Esophagus (tissue), 2 donors: ENCODE measurements around the gene SLC16A4. TPM values are rescaled to one million over a fixed set of nuclear protein-coding genes. Genes with fewer than 3 reads are reported as not detected.
A peak's percentile ranks its signal among the peaks of the same experiment; 100 is the strongest.
"Not testable (repeated sequence)": the region's sequence is repeated elsewhere in the genome, so short reads cannot be mapped to it uniquely, and the experiment has no call there.

Experiments used
- H3K27ac ChIP-seq, 2 donors: one replicate each; pipeline ENCODE4 v1.5.1; 2013; ENCODE audit warnings: low read depth in 2 of 2, mild to moderate bottlenecking in 2 of 2, inconsistent platforms in 1 of 2, low read length in 1 of 2, moderate library complexity in 1 of 2
- H3K27me3 ChIP-seq, 2 donors: one replicate each; pipeline ENCODE4 v1.6.1; 2013; ENCODE audit warnings: low read length in 2 of 2, control low read depth in 1 of 2, mild to moderate bottlenecking in 1 of 2; ENCODE audit not compliant: insufficient read depth in 2 of 2, control insufficient read depth in 1 of 2
- H3K36me3 ChIP-seq, 2 donors: one replicate each; pipeline ENCODE4 v1.6.1; 2013; ENCODE audit warnings: low read length in 1 of 2; ENCODE audit not compliant: control insufficient read depth in 2 of 2, insufficient read depth in 2 of 2
- H3K4me1 ChIP-seq, 2 donors: one replicate each; pipeline ENCODE4 v1.6.1; 2013; ENCODE audit warnings: low read length in 1 of 2; ENCODE audit not compliant: control insufficient read depth in 2 of 2, insufficient read depth in 2 of 2
- H3K4me3 ChIP-seq, 2 donors: one replicate each; pipeline ENCODE4 v1.5.1; 2013; ENCODE audit warnings: low read length in 2 of 2, mild to moderate bottlenecking in 2 of 2, low read depth in 1 of 2, moderate library complexity in 1 of 2
- H3K9me3 ChIP-seq, 2 donors: one replicate each; pipeline ENCODE4 v1.6.1; 2013; ENCODE audit warnings: mild to moderate bottlenecking in 2 of 2, low read depth in 1 of 2, low read length in 1 of 2, moderate library complexity in 1 of 2; ENCODE audit not compliant: control insufficient read depth in 2 of 2, insufficient read depth in 1 of 2
- WGBS, 2 donors: extraction: QIAGEN DNeasy Blood & Tissue Kit; methylation state at CpG; one replicate each; pipeline ENCODE4 v1.1.7; 2013; 5-methylcytosine and 5-hydroxymethylcytosine counted together
- polyA plus RNA-seq, 2 donors: library from polyadenylated mRNA; stranded (reverse); fragments of 200-250 nt; gene quantifications; one replicate each; pipeline ENCODE4 v1.2.3, GENCODE V29; 2013
- donor health status: healthy with polysubstance abuse.
- donor health status: Bipolar disorder and iron deficiency.

SLC16A4 gene
- polyA plus RNA-seq = under 1 TPM; 0.47 to 0.58 TPM

GRCh38 chr1:110390692-110391245 lies at the start of gene SLC16A4:
SLC16A4 (minus strand) TSS chr1:110391026; CDS start chr1:110389323, 1,703 bp downstream.
- Histone ChIP-seq H3K9me3 (no peaks in the 10 kb centered on the region), H3K27me3 (no peaks in the 10 kb centered on the region), H3K36me3 (peaks cover 2 to 4% of the 10 kb centered on the region in 2 donors), H3K27ac (peak within 1 kb of the TSS; percentile 38 to 55), H3K4me3 (no peak within 1 kb of the TSS), H3K4me1 (peaks cover 0 to 2% of the 10 kb centered on the region in 2 donors)
- 29 to 36% methylated on average over 8 of the region's 8 CpGs for WGBS, 2 donors

GRCh38 chr1:110439873-110440272 lies 49.0 kb upstream of the SLC16A4 start:
- not testable (repeated sequence) for H3K4me1 ChIP-seq, H3K27me3 ChIP-seq, H3K4me3 ChIP-seq, H3K27ac ChIP-seq, H3K36me3 ChIP-seq, H3K9me3 ChIP-seq
- 85 to 89% methylated on average over 3 of the region's 3 CpGs for WGBS, 2 donors

GRCh38 chr1:110438893-110439292 lies 48.1 kb upstream of the SLC16A4 start:
- no peaks in the 10 kb centered on the region for H3K4me1 ChIP-seq
- H3K4me3 ChIP-seq = no peak overlapping the region
- WGBS, 2 donors = 74 to 86% methylated on average over 4 of the region's 4 CpGs
- H3K27ac ChIP-seq = no peak overlapping the region
- H3K36me3 ChIP-seq = no peaks in the 10 kb centered on the region
- no peaks in the 10 kb centered on the region for H3K9me3 ChIP-seq
- no peaks in the 10 kb centered on the region for H3K27me3 ChIP-seq

- not testable (repeated sequence) for H3K27me3 ChIP-seq, H3K4me1 ChIP-seq, H3K36me3 ChIP-seq, H3K27ac ChIP-seq, H3K9me3 ChIP-seq, H3K4me3 ChIP-seq
- 83 to 84% methylated on average over 9 of the region's 9 CpGs for WGBS, 2 donors
Measured at GRCh38 chr1:110437645-110438299, 46.9 kb upstream of the SLC16A4 start.

- no peaks in the 10 kb centered on the region for H3K27me3 ChIP-seq
- no peak overlapping the region for H3K4me3 ChIP-seq
- H3K4me1 ChIP-seq = no peaks in the 10 kb centered on the region
- no peak overlapping the region for H3K27ac ChIP-seq
- H3K9me3 ChIP-seq = no peaks in the 10 kb centered on the region
- H3K36me3 ChIP-seq = no peaks in the 10 kb centered on the region
- 73 to 78% methylated on average over 7 of the region's 7 CpGs for WGBS, 2 donors
Measured at GRCh38 chr1:110436635-110437034, 45.8 kb upstream of the SLC16A4 start.

GRCh38 chr1:110434946-110435345 lies 44.1 kb upstream of the SLC16A4 start:
- WGBS, 2 donors = 63 to 82% methylated on average over 3 of the region's 3 CpGs

GRCh38 chr1:110433803-110434202 lies 43.0 kb upstream of the SLC16A4 start:
- Histone ChIP-seq H3K36me3 (no peaks in the 10 kb centered on the region), H3K9me3 (no peaks in the 10 kb centered on the region), H3K27ac (no peak overlapping the region), H3K27me3 (no peaks in the 10 kb centered on the region), H3K4me1 (no peaks in the 10 kb centered on the region), H3K4me3 (no peak overlapping the region)
- 40% methylated on average over 3 of the region's 3 CpGs for WGBS, 2 donors

More at GRCh38 chr1:110434946-110435345, 44.1 kb upstream of the SLC16A4 start:
- no peaks in the 10 kb centered on the region for H3K36me3 ChIP-seq
- no peak overlapping the region for H3K4me3 ChIP-seq
- no peaks in the 10 kb centered on the region for H3K27me3 ChIP-seq
- H3K9me3 ChIP-seq = no peaks in the 10 kb centered on the region
- no peaks in the 10 kb centered on the region for H3K4me1 ChIP-seq
- no peak overlapping the region for H3K27ac ChIP-seq

- Histone ChIP-seq H3K36me3 (no peaks in the 10 kb centered on the region), H3K27me3 (no peaks in the 10 kb centered on the region), H3K4me1 (no peaks in the 10 kb centered on the region), H3K27ac (no peak overlapping the region), H3K9me3 (no peaks in the 10 kb centered on the region), H3K4me3 (no peak overlapping the region)
- 78 to 79% methylated on average over 2 of the region's 2 CpGs for WGBS, 2 donors
Measured at GRCh38 chr1:110433213-110433612, 42.4 kb upstream of the SLC16A4 start.

GRCh38 chr1:110430901-110431300 lies 40.1 kb upstream of the SLC16A4 start:
- Histone ChIP-seq H3K4me1 (no peaks in the 10 kb centered on the region), H3K27ac (no peak overlapping the region), H3K4me3 (no peak overlapping the region), H3K36me3 (no peaks in the 10 kb centered on the region), H3K9me3 (no peaks in the 10 kb centered on the region), H3K27me3 (no peaks in the 10 kb centered on the region)
- WGBS, 2 donors = 84 to 95% methylated on average over 4 of the region's 4 CpGs

- WGBS, 2 donors = 68 to 77% methylated on average over 6 of the region's 6 CpGs
- H3K4me3 ChIP-seq = no peak overlapping the region
- H3K27me3 ChIP-seq = no peaks in the 10 kb centered on the region
- H3K27ac ChIP-seq = no peak overlapping the region
- no peaks in the 10 kb centered on the region for H3K36me3 ChIP-seq
- H3K9me3 ChIP-seq = no peaks in the 10 kb centered on the region
- peaks cover 0 to 3% of the 10 kb centered on the region in 2 donors for H3K4me1 ChIP-seq
Measured at GRCh38 chr1:110430366-110430765, 39.5 kb upstream of the SLC16A4 start.
